ENCODE measurements around the gene CTCFL. TPM values are rescaled to one million over a fixed set of nuclear protein-coding genes. Genes with fewer than 3 reads are reported as not detected.

Gene CTCFL
- total RNA-seq, 1 experiment from 2014 or later, result 0.90 TPM

GRCh38 chr20:57522380-57523140, 2.4 kb downstream of the CTCFL start:
- no TSS peak for BruUV-seq (replicated peaks)
- Histone ChIP-seq H3K36me3 (ENCODE audit: insufficient read depth, low read length, poor library complexity, severe bottlenecking) (no peaks in the 10 kb centered on the region), H3K9me3 (ENCODE audit: low read depth, low read length, poor library complexity, severe bottlenecking) (no peaks in the 10 kb centered on the region), H3K4me3 (ENCODE audit: low read depth, low read length, poor library complexity, severe bottlenecking) (no peak overlapping the region), H3K27ac (ENCODE audit: low read depth, low read length, poor library complexity, severe bottlenecking) (no peak overlapping the region), H3K4me1 (ENCODE audit: insufficient read depth, low read length, poor library complexity, severe bottlenecking) (no peaks in the 10 kb centered on the region), H3K27me3 (replicated peaks; ENCODE audit: insufficient read depth, low read depth, low read length, poor library complexity) (no peaks in the 10 kb centered on the region)
- POLR2A ChIA-PET (ENCODE audit: low non-redundant PET), result no interaction called here
- TF ChIP-seq CTCF (conservative IDR thresholded peaks at IDR 0.05; ENCODE audit: low read depth, low read length) (no peak), EZH2 (IDR thresholded peaks at IDR 0.05; ENCODE audit: borderline replicate concordance, low read depth, low read length, poor library complexity, severe bottlenecking) (no peak)
- CTCF ChIA-PET, result no interaction called here
- no peak for DNase-seq (ENCODE audit: low spot score)
- intact Hi-C loops (cut with micrococcal nuclease; ENCODE audit: unreplicated experiment), result no loop called here

- intact Hi-C loops (cut with micrococcal nuclease; ENCODE audit: unreplicated experiment), result no loop called here
- BruUV-seq (replicated peaks), result no TSS peak
- no peak for DNase-seq (ENCODE audit: low spot score)
- Histone ChIP-seq H3K4me1 (ENCODE audit: insufficient read depth, low read length, poor library complexity, severe bottlenecking) (no peaks in the 10 kb centered on the region), H3K4me3 (ENCODE audit: low read depth, low read length, poor library complexity, severe bottlenecking) (no peak overlapping the region), H3K36me3 (ENCODE audit: insufficient read depth, low read length, poor library complexity, severe bottlenecking) (no peaks in the 10 kb centered on the region), H3K27me3 (replicated peaks; ENCODE audit: insufficient read depth, low read depth, low read length, poor library complexity) (no peaks in the 10 kb centered on the region), H3K9me3 (ENCODE audit: low read depth, low read length, poor library complexity, severe bottlenecking) (no peaks in the 10 kb centered on the region), H3K27ac (ENCODE audit: low read depth, low read length, poor library complexity, severe bottlenecking) (no peak overlapping the region)
- TF ChIP-seq CTCF (conservative IDR thresholded peaks at IDR 0.05; ENCODE audit: low read depth, low read length) (no peak), EZH2 (IDR thresholded peaks at IDR 0.05; ENCODE audit: borderline replicate concordance, low read depth, low read length, poor library complexity, severe bottlenecking) (no peak)
- POLR2A ChIA-PET (ENCODE audit: low non-redundant PET), result no interaction called here
- CTCF ChIA-PET, result no interaction called here
Observed at GRCh38 chr20:57517904-57518303, 7.0 kb downstream of the CTCFL start.

GRCh38 chr20:57514273-57514751, 10.6 kb downstream of the CTCFL start:
- peak; percentile 68 for DNase-seq (ENCODE audit: low spot score)
- Histone ChIP-seq H3K36me3 (ENCODE audit: insufficient read depth, low read length, poor library complexity, severe bottlenecking) (no peaks in the 10 kb centered on the region), H3K27ac (ENCODE audit: low read depth, low read length, poor library complexity, severe bottlenecking) (no peak overlapping the region), H3K4me1 (ENCODE audit: insufficient read depth, low read length, poor library complexity, severe bottlenecking) (no peaks in the 10 kb centered on the region), H3K4me3 (ENCODE audit: low read depth, low read length, poor library complexity, severe bottlenecking) (no peak overlapping the region), H3K9me3 (ENCODE audit: low read depth, low read length, poor library complexity, severe bottlenecking) (no peaks in the 10 kb centered on the region), H3K27me3 (replicated peaks; ENCODE audit: insufficient read depth, low read depth, low read length, poor library complexity) (no peaks in the 10 kb centered on the region)
- TF ChIP-seq CTCF (conservative IDR thresholded peaks at IDR 0.05; ENCODE audit: low read depth, low read length) (peak; percentile 75), EZH2 (IDR thresholded peaks at IDR 0.05; ENCODE audit: borderline replicate concordance, low read depth, low read length, poor library complexity, severe bottlenecking) (no peak)
- CTCF ChIA-PET, result interaction anchor here (1.1 kb wide), 1 partner anchor 78 kb away, joined by 3 read pairs; no protein-coding TSS in a partner anchor
- POLR2A ChIA-PET (ENCODE audit: low non-redundant PET), result no interaction called here
- no TSS peak for BruUV-seq (replicated peaks)
- intact Hi-C loops (cut with micrococcal nuclease; ENCODE audit: unreplicated experiment), result loop anchor here (1.0 to 5.0 kb wide), 2 partner anchors 80 to 693 kb away; no protein-coding TSS in a partner anchor

All from A673 (cell line).